AG09309 (cell line): ENCODE data around the gene DGCR2.
A peak's percentile ranks its signal among the peaks of the same experiment; 100 is the strongest.

ENCODE experiments used
- DNase-seq: peaks from one replicate; pipeline ENCODE4 v3.0.0-alpha.2; 2010; ENCODE audit warnings: low read depth
- H3K4me3 ChIP-seq: 2 replicates; pipeline ENCODE4 v1.5.1; 2011; ENCODE audit warnings: mild to moderate bottlenecking, low read depth, low read length, moderate library complexity; ENCODE audit not compliant: control insufficient read depth
- TF ChIP-seq, protein P1 (sequence below): IDR thresholded peaks from 2 replicates; pipeline ENCODE4 v1.5.1; 2011; ENCODE audit warnings: mild to moderate bottlenecking, low read depth, low read length, inconsistent platforms; ENCODE audit not compliant: insufficient read depth, control insufficient read depth; ENCODE audit errors: missing control alignments

Gene DGCR2

DNA sequence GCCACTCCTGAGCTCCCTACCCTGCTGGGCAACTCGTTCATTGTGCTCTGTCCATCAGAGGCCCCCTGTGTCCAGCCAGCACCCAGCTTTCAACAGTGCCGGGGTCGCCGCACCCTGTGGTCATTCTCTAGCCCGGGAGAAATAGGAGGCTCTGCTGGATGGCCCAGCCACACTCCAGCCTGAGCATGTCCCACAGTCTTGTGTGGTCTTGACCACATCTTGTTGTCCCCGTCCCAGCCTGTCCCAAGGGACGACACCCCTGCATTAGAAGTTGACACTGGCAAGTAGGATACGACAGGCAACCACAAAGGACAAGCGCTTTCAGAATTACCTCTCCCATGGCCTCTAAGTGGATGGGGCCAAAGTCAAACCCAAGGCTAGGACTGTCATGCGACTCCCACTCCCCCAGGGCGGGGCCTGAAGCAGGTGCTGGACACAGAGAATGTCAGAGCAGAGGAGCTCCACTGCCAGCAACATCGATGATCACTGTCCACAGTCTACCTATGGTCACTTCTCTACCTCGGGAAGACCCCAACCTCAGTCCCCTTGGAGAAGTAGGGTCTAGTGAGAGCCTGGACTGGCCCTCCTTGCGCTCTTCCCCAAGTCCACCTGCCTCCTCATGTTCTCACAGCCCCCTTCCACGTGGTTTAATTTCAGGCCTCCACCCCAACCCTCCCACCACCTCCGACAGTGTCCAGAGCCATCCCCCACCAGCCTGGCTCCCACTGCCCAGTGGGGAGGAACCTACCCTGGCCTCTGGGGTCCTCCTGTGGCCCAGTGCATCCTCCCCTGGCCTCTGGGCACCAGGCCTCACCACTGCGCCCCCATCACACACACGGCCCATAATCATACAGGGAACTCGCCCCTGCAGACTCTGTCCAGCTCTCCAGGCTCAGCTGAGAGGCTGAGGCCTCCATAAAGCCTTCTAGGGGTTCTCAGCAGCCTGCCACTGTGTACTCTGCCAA, 4.4 kb upstream of the DGCR2 start:
- TF ChIP-seq, protein P1, sequence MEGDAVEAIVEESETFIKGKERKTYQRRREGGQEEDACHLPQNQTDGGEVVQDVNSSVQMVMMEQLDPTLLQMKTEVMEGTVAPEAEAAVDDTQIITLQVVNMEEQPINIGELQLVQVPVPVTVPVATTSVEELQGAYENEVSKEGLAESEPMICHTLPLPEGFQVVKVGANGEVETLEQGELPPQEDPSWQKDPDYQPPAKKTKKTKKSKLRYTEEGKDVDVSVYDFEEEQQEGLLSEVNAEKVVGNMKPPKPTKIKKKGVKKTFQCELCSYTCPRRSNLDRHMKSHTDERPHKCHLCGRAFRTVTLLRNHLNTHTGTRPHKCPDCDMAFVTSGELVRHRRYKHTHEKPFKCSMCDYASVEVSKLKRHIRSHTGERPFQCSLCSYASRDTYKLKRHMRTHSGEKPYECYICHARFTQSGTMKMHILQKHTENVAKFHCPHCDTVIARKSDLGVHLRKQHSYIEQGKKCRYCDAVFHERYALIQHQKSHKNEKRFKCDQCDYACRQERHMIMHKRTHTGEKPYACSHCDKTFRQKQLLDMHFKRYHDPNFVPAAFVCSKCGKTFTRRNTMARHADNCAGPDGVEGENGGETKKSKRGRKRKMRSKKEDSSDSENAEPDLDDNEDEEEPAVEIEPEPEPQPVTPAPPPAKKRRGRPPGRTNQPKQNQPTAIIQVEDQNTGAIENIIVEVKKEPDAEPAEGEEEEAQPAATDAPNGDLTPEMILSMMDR: no peak

DNA sequence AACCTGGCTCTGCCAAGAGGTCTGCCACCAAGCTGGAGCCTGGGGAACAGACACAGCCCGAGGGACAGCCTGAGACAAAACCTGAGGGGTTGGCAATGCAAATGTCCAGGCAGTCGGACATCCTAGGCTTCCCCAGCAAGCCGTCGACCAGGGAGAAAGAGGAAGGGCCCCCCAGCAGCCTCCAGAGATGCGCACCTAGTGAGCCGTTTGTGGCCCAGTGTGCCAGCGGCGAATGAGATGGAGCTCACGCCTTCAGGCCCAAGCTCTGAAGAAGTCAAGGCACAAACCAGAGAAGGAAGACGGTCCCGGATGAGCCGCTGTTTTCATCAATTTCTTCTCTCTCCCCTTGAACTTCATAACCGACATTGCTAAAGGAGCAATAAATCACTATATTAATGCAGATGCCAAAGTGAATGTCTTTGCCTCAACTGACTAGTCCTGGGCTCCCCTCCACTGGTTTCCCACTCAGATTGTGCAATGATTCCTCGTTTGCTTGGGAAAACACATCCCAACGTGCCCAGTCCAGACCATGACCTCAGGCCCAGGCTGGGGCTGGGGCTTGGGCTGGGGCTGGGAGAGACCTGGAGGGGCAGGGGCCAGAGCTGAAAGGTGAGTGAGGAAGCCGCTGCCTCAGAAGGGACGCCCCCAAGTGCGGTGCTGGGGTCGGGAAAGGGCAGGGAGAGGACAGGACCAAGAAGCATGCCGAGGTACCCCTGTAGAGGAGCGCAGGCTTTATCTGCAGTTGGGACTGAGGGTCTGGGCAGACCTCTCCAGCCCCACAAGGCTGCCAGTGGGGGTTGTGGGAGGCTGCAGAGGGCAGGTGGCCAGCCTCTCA, 3.5 kb upstream of the DGCR2 start:
- no peak overlapping the region for H3K4me3 ChIP-seq
- TF ChIP-seq, protein P1: no peak
- no peak for DNase-seq

More for the DNA sequence above, 4.4 kb upstream of the DGCR2 start:
- H3K4me3 ChIP-seq: no peak overlapping the region
- no peak for DNase-seq

DNA sequence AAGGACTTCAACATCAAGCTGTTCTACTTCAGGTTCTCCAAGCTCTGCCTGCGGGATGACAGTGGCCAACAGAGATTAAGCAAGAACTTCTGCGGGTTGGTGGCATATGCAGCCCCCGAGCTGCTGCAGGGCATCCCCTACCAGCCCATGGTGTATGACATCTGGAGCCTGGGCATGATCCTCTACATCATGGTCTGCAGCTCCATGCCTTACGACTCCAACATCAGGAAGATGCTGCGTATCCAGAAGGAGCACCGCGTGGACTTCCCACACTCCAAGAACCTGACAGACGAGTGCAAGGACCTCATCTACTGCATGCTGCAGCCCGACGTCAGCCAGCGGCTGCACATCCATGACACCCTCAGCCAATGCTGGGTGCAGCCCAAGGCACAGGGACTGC, 2.8 kb upstream of the DGCR2 start:
- DNase-seq: no peak
- no peak overlapping the region for H3K4me3 ChIP-seq

DNA sequence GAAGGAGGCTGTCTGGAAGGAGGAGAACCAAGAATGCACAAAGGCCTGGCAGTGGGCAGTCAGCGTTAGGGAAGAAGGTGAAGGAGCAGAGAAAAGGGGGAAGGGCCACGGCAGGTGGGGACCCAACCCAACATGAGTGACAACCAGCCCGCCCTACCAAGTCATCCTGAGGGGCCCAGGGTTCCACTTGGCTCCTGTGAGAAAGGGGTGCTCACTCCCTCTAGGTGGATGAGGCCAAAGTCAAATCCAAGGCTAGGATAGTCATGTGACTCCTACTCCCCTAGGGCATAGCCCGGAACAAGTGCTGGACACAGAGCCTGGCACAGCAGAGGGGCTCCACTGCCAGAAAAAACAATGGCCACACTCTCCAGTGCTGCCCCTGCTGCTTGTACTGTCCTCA, 2.2 kb upstream of the DGCR2 start:
- TF ChIP-seq, protein P1: no peak
- H3K4me3 ChIP-seq: no peak overlapping the region
- DNase-seq: no peak

More for the DNA sequence above, 2.8 kb upstream of the DGCR2 start:
- TF ChIP-seq, protein P1: no peak

DNA sequence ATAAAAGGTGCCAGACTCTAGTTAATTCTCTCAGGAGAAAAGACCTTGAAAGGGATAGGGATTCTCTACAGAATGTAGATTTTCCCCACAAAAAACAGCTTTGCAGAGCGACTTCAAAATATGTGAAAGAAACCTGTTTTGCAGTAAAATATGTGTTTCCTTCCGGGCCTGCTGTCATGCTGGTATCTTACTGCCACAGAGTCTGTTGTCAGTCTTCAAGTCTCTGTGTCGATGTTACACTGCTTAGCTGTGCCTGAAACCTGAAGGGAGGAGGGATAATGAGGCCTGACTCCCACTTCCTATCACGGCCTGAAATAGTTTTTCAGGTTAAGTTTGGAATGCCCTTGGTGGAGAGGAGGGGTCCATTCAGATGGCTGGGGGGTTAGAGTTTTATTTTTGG, 1.7 kb upstream of the DGCR2 start:
- TF ChIP-seq, protein P1: no peak
- no peak for DNase-seq

DNA sequence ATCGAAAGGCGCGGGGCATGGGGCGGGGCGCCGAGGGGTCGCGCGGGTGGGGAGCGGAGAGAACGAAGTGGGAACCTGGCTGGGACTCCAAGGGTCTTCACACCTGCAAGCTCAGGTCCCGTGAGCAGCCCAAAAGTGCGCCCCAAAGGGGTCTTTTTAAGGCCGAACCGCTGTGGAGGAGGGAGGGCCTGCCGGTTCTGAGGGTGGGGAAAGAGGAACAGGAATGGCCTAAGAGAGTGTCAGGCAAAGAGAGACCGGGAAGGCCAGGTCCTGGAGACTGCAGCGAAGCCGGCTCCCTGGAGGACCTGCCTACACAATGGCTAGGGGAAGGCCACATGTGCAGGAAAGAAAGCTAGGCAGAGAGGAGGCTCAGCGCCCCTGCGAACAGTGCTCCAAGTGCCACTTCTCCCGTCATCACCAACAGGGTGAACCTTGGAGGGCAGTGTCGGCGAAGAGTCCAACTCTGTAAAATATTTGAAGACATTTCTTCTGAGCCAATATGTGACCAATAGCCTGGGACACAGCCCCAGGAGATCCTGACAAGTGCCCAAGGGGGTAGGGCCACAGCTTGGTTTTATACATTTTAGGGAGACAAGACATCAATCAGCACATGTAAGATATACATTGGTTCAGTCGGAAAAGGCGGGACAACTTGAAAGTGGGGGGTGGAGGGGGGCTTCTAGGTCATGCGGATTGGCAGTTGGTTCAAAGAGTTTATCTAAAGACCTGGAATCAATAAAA, 710 bp upstream of the DGCR2 start:
- DNase-seq: no peak
- TF ChIP-seq, protein P1: no peak
- H3K4me3 ChIP-seq: peak overlapping the region; percentile 49

More for the DNA sequence above, 1.7 kb upstream of the DGCR2 start:
- no peak overlapping the region for H3K4me3 ChIP-seq
